Endometrium (tissue), 2 donors: ENCODE results near the gene HTRA2.
A peak's percentile ranks its signal among the peaks of the same experiment; 100 is the strongest.
"Not testable (repeated sequence)": the region's sequence is repeated elsewhere in the genome, so short reads cannot be mapped to it uniquely, and the experiment has no call there.

ENCODE experiments used
- FAIRE-seq: peaks from 2 replicates; lab custom pipeline; 2012; peaks lifted over from hg19 to GRCh38; lab: Jason Lieb, UNC
- donor health status: control.
- donor health status: control.

The HTRA2 gene

GRCh38 chr2:74529357-74530238 lies at the start of gene HTRA2, which contains the start of gene AUP1:
Gene HTRA2, plus strand, starts transcription at chr2:74529933. Its CDS starts 74 bp downstream, at chr2:74530007.
Gene AUP1, minus strand, starts transcription at chr2:74529706. Its CDS starts 77 bp downstream, at chr2:74529629.
- FAIRE-seq: peak; percentile 88

GRCh38 chr2:74481431-74481830 lies 48.3 kb upstream of the HTRA2 start:
- no peak for FAIRE-seq

- no peak for FAIRE-seq
Measured at GRCh38 chr2:74481961-74482800, 47.6 kb upstream of the HTRA2 start.

- peak; percentile 70 for FAIRE-seq
Measured at GRCh38 chr2:74482801-74483674, 46.7 kb upstream of the HTRA2 start, which contains the start of the genes CCDC142 and TTC31. Gene CCDC142, minus strand, starts transcription at chr2:74482998. Its CDS starts 161 bp downstream, at chr2:74482837. Gene TTC31, plus strand, starts transcription at chr2:74483081. Its CDS starts 15 bp downstream, at chr2:74483096.

GRCh38 chr2:74483675-74484164 lies 46.0 kb upstream of the HTRA2 start:
- not testable (repeated sequence) for FAIRE-seq

- no peak for FAIRE-seq
Measured at GRCh38 chr2:74486141-74486540, 43.6 kb upstream of the HTRA2 start.

- no peak for FAIRE-seq
Measured at GRCh38 chr2:74488643-74489481, 40.9 kb upstream of the HTRA2 start.

- no peak for FAIRE-seq
Measured at GRCh38 chr2:74489906-74490305, 39.8 kb upstream of the HTRA2 start.

- no peak for FAIRE-seq
Measured at GRCh38 chr2:74491648-74492544, 37.8 kb upstream of the HTRA2 start.

GRCh38 chr2:74493546-74493945 lies 36.2 kb upstream of the HTRA2 start:
- FAIRE-seq: no peak

GRCh38 chr2:74495440-74495839 lies 34.3 kb upstream of the HTRA2 start:
- no peak for FAIRE-seq

- FAIRE-seq: no peak
Measured at GRCh38 chr2:74496997-74497776, 32.5 kb upstream of the HTRA2 start.

GRCh38 chr2:74497777-74498499 lies 31.8 kb upstream of the HTRA2 start:
- FAIRE-seq: no peak

GRCh38 chr2:74498500-74499266 lies 31.1 kb upstream of the HTRA2 start:
- no peak for FAIRE-seq

GRCh38 chr2:74499267-74499939 lies 30.3 kb upstream of the HTRA2 start, which contains the start of gene LBX2:
Gene LBX2, minus strand, starts transcription at chr2:74499603. Its CDS starts 66 bp downstream, at chr2:74499537.
- no peak for FAIRE-seq

- FAIRE-seq: no peak
Measured at GRCh38 chr2:74499940-74500577, 29.7 kb upstream of the HTRA2 start.
